ENCODE data around the gene CRACDL.

Gene CRACDL

GRCh38 chr2:98914713-98915580, 21.1 kb downstream of the CRACDL start:
- TF ChIP-seq ARNTL (CRISPR knock-in tag; IDR thresholded peaks at IDR 0.05; ENCODE audit: borderline replicate concordance, low read depth) (no peak), CSDC2 (CRISPR knock-in tag; IDR thresholded peaks at IDR 0.05) (no peak), ZNF8 (CRISPR knock-in tag; IDR thresholded peaks at IDR 0.05) (no peak), OSR1 (CRISPR knock-in tag; IDR thresholded peaks at IDR 0.05) (no peak), ZFP3 (CRISPR knock-in tag; IDR thresholded peaks at IDR 0.05) (no peak), PATZ1 (CRISPR knock-in tag; IDR thresholded peaks at IDR 0.05; ENCODE audit: borderline replicate concordance) (no peak), POU6F1 (CRISPR knock-in tag; IDR thresholded peaks at IDR 0.05; ENCODE audit: borderline replicate concordance, low read depth) (no peak), RARB (CRISPR knock-in tag; IDR thresholded peaks at IDR 0.05) (no peak), ISL1 (CRISPR knock-in tag; IDR thresholded peaks at IDR 0.05) (no peak), GLIS3 (CRISPR knock-in tag; IDR thresholded peaks at IDR 0.05) (no peak), ZNF565 (CRISPR knock-in tag; conservative IDR thresholded peaks at IDR 0.05; ENCODE audit: low read depth) (no peak), ZFP30 (CRISPR knock-in tag; IDR thresholded peaks at IDR 0.05) (no peak), ESRRG (CRISPR knock-in tag; IDR thresholded peaks at IDR 0.05) (no peak), TCF4 (CRISPR knock-in tag; IDR thresholded peaks at IDR 0.05; ENCODE audit: borderline replicate concordance) (no peak), BACH2 (CRISPR knock-in tag; IDR thresholded peaks at IDR 0.05; ENCODE audit: borderline replicate concordance) (no peak), TSHZ2 (CRISPR knock-in tag; IDR thresholded peaks at IDR 0.05) (no peak), CREB5 (CRISPR knock-in tag; IDR thresholded peaks at IDR 0.05; ENCODE audit: low read depth) (no peak)
- ATAC-seq: no peak

- ATAC-seq: no peak
- TF ChIP-seq TCF4 (CRISPR knock-in tag; IDR thresholded peaks at IDR 0.05; ENCODE audit: borderline replicate concordance) (no peak), OSR1 (CRISPR knock-in tag; IDR thresholded peaks at IDR 0.05) (no peak), ZC3H10 (CRISPR knock-in tag; IDR thresholded peaks at IDR 0.05) (no peak), ESRRG (CRISPR knock-in tag; IDR thresholded peaks at IDR 0.05) (no peak), TSHZ2 (CRISPR knock-in tag; IDR thresholded peaks at IDR 0.05) (no peak), ZFP30 (CRISPR knock-in tag; IDR thresholded peaks at IDR 0.05) (no peak), CSRNP3 (CRISPR knock-in tag; IDR thresholded peaks at IDR 0.05) (no peak)
Observed at GRCh38 chr2:98913916-98914712, 21.9 kb downstream of the CRACDL start.

Measured in SK-N-SH treated with all-trans-retinoic acid at 6 μM for 48 hours (cell line).